K562 (cell line): ENCODE data around the gene RAB31. TPM values are rescaled to one million over a fixed set of nuclear protein-coding genes. Genes with fewer than 3 reads are reported as not detected.

Source experiments
- BACH1 ChIP-seq: fragments of 200-800 bp; sonication (Bioruptor generic); IDR thresholded peaks from 2 replicates; pipeline ENCODE4 v1.6.1; 2016; ENCODE audit warnings: missing genetic modification characterization, missing compliant biosample characterization
- CREB1 ChIP-seq, 2 experiments: sonication (generic) in 1 of 2; formaldehyde crosslinking in 1 of 2; IDR thresholded peaks; 2 replicates each; pipeline versions ENCODE4 v1.6.1 to v1.8.0; 2012 to 2022; ENCODE audit warnings: inconsistent platforms in 1 of 2, mild to moderate bottlenecking in 1 of 2, missing genetic modification reagents in 1 of 2, moderate library complexity in 1 of 2
- E2F3 ChIP-seq: fragments of 250-450 bp; sonication (Bioruptor Pico); IDR thresholded peaks from 2 replicates; pipeline ENCODE4 v1.4.0; 2020; ENCODE audit warnings: mild to moderate bottlenecking
- EGR1 ChIP-seq: fragments of 450-650 bp; conservative IDR thresholded peaks from 2 replicates; pipeline ENCODE4 v1.6.1; 2017; ENCODE audit warnings: mild to moderate bottlenecking
- JUN ChIP-seq, 2 experiments: sonication (generic) in 1 of 2; formaldehyde crosslinking in 1 of 2; IDR thresholded peaks; 2 replicates each; pipeline versions ENCODE4 v1.6.1 to v1.8.0; 2012 to 2022; ENCODE audit warnings: borderline replicate concordance in 2 of 2, mild to moderate bottlenecking in 2 of 2, improper control_type of control experiment in 1 of 2, low read depth in 1 of 2, low read length in 1 of 2, missing genetic modification reagents in 1 of 2
- KLF13 ChIP-seq: fragments of 450-650 bp; IDR thresholded peaks from 2 replicates; pipeline ENCODE4 v1.6.1; 2016; ENCODE audit warnings: missing genetic modification characterization, low read depth, mild to moderate bottlenecking, missing compliant biosample characterization, moderate library complexity, borderline replicate concordance
- NR0B1 ChIP-seq: fragments of 450-650 bp; IDR thresholded peaks from one replicate; pipeline ENCODE4 v1.6.1; 2018; ENCODE audit warnings: mild to moderate bottlenecking, moderate library complexity; ENCODE audit not compliant: partially characterized antibody
- PHB2 ChIP-seq: fragments of 450-650 bp; IDR thresholded peaks from 2 replicates; pipeline ENCODE4 v1.6.1; 2017; ENCODE audit warnings: low read depth
- POLR2A ChIP-seq: fragments of 450-650 bp; conservative IDR thresholded peaks from 2 replicates; pipeline ENCODE4 v1.6.1; 2016
- POLR2H ChIP-seq: IDR thresholded peaks from 2 replicates; pipeline ENCODE4 v1.6.1; 2016; ENCODE audit warnings: missing genetic modification characterization, low read depth, mild to moderate bottlenecking, control low read depth, missing compliant biosample characterization, moderate library complexity
- SAFB2 ChIP-seq: fragments of 200-400 bp; formaldehyde crosslinking; IDR thresholded peaks from 2 replicates; pipeline ENCODE4 v1.6.1; 2018; ENCODE audit warnings: borderline replicate concordance, low read length, low read depth, moderate library complexity; ENCODE audit not compliant: severe bottlenecking
- SP1 ChIP-seq: sonication (generic); formaldehyde crosslinking; IDR thresholded peaks from 2 replicates; pipeline ENCODE4 v1.8.1; 2022; ENCODE audit warnings: mild to moderate bottlenecking, missing genetic modification reagents
- polyA plus RNA-seq, 8 experiments: library from polyadenylated mRNA; depleted of rRNA in 4 of 8; stranded (reverse) in 5 of 8; unstranded in 3 of 8; fragments of >200 nt; fragmentation: Nextera tagmentation in 2 of 8; fragmentation: Illumina TruSeq in 1 of 8; extraction: Ambion mirVana in 2 of 8; extraction: Trizol in 1 of 8; gene quantifications; 2 replicates each; pipeline versions ENCODE4 v1.2.1 to v1.2.3, GENCODE V29; 2011 to 2014; ENCODE audit warnings: inconsistent platforms in 1 of 8, missing spikeins in 1 of 8
- total RNA-seq, 7 experiments: library from RNA; depleted of rRNA in 6 of 7; stranded (reverse); fragments of >200 nt in 6 of 7; fragmentation: Illumina TruSeq in 2 of 7; extraction: Trizol in 2 of 7; gene quantifications; 2 replicates each; pipeline versions ENCODE4 v1.2.1 to v1.2.3, GENCODE V29; 2011 to 2021; ENCODE audit warnings: low replicate concordance in 1 of 7
- TF ChIP-seq, protein P1 (sequence below): sonication (generic); formaldehyde crosslinking; IDR thresholded peaks from 2 replicates; pipeline ENCODE4 v1.8.0; 2023; ENCODE audit warnings: missing genetic modification reagents, mild to moderate bottlenecking, borderline replicate concordance
- TF ChIP-seq, protein P2 (sequence below), 2 experiments: fragments of 150-350 bp in 1 of 2; IDR thresholded peaks; 2 replicates each; pipeline ENCODE4 v1.6.1; 2012 to 2016; ENCODE audit warnings: low read depth in 2 of 2, low read length in 2 of 2, mild to moderate bottlenecking in 1 of 2, moderate library complexity in 1 of 2
- TF ChIP-seq, protein P3 (sequence below): IDR thresholded peaks from 3 replicates; pipeline ENCODE4 v1.6.1; 2011; ENCODE audit warnings: borderline replicate concordance, mild to moderate bottlenecking; ENCODE audit not compliant: insufficient read length, insufficient read depth

The RAB31 gene
- total and polyA plus RNA-seq, 9 of the 15 experiments (the other 6 are each of a cell fraction or from before 2014, with no cell fraction given) = 20.7 to 70.4 (median 41.3) TPM

DNA sequence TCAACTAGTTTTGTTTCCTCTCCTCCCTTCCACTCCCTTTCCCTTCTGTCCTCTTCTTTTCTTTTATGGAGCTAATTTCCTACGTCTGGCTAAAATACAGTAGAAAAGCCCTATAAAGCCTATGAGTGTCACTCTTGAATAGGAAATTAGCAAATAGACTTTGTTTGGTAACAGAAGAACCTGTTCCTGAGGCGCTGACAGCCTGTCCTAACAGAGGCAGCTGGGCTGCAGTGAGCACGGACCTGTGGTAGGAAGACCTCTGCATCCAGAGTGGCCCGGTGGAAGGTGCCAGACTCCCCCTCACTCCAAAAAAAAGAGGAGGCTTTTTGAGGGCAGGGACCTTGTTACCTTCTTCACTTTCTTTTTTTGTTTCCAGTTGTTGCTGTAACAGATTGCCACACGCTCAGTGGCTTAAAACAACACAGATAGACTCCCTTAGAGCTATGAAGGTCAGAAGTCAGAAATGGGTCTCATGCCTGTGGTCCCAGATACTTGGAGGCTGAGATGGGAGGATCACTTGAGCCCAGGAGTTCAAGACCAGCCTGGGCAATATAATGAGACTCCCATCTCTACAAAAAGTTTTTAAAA, 96.5 kb downstream of the RAB31 start (continued):
- TF ChIP-seq, protein P1, sequence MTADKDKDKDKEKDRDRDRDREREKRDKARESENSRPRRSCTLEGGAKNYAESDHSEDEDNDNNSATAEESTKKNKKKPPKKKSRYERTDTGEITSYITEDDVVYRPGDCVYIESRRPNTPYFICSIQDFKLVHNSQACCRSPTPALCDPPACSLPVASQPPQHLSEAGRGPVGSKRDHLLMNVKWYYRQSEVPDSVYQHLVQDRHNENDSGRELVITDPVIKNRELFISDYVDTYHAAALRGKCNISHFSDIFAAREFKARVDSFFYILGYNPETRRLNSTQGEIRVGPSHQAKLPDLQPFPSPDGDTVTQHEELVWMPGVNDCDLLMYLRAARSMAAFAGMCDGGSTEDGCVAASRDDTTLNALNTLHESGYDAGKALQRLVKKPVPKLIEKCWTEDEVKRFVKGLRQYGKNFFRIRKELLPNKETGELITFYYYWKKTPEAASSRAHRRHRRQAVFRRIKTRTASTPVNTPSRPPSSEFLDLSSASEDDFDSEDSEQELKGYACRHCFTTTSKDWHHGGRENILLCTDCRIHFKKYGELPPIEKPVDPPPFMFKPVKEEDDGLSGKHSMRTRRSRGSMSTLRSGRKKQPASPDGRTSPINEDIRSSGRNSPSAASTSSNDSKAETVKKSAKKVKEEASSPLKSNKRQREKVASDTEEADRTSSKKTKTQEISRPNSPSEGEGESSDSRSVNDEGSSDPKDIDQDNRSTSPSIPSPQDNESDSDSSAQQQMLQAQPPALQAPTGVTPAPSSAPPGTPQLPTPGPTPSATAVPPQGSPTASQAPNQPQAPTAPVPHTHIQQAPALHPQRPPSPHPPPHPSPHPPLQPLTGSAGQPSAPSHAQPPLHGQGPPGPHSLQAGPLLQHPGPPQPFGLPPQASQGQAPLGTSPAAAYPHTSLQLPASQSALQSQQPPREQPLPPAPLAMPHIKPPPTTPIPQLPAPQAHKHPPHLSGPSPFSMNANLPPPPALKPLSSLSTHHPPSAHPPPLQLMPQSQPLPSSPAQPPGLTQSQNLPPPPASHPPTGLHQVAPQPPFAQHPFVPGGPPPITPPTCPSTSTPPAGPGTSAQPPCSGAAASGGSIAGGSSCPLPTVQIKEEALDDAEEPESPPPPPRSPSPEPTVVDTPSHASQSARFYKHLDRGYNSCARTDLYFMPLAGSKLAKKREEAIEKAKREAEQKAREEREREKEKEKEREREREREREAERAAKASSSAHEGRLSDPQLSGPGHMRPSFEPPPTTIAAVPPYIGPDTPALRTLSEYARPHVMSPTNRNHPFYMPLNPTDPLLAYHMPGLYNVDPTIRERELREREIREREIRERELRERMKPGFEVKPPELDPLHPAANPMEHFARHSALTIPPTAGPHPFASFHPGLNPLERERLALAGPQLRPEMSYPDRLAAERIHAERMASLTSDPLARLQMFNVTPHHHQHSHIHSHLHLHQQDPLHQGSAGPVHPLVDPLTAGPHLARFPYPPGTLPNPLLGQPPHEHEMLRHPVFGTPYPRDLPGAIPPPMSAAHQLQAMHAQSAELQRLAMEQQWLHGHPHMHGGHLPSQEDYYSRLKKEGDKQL = no peak
- TF ChIP-seq PHB2 = no peak
- TF ChIP-seq BACH1 = 0 out of 2 replicates have a peak, but pooled peaks have one; percentile 9
- TF ChIP-seq, protein P2, sequence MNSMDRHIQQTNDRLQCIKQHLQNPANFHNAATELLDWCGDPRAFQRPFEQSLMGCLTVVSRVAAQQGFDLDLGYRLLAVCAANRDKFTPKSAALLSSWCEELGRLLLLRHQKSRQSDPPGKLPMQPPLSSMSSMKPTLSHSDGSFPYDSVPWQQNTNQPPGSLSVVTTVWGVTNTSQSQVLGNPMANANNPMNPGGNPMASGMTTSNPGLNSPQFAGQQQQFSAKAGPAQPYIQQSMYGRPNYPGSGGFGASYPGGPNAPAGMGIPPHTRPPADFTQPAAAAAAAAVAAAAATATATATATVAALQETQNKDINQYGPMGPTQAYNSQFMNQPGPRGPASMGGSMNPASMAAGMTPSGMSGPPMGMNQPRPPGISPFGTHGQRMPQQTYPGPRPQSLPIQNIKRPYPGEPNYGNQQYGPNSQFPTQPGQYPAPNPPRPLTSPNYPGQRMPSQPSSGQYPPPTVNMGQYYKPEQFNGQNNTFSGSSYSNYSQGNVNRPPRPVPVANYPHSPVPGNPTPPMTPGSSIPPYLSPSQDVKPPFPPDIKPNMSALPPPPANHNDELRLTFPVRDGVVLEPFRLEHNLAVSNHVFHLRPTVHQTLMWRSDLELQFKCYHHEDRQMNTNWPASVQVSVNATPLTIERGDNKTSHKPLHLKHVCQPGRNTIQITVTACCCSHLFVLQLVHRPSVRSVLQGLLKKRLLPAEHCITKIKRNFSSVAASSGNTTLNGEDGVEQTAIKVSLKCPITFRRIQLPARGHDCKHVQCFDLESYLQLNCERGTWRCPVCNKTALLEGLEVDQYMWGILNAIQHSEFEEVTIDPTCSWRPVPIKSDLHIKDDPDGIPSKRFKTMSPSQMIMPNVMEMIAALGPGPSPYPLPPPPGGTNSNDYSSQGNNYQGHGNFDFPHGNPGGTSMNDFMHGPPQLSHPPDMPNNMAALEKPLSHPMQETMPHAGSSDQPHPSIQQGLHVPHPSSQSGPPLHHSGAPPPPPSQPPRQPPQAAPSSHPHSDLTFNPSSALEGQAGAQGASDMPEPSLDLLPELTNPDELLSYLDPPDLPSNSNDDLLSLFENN (IDR thresholded peaks at IDR 0.05; ENCODE audit: low read depth in 2 of 2, low read length in 2 of 2) = no peak
- TF ChIP-seq, protein P3, sequence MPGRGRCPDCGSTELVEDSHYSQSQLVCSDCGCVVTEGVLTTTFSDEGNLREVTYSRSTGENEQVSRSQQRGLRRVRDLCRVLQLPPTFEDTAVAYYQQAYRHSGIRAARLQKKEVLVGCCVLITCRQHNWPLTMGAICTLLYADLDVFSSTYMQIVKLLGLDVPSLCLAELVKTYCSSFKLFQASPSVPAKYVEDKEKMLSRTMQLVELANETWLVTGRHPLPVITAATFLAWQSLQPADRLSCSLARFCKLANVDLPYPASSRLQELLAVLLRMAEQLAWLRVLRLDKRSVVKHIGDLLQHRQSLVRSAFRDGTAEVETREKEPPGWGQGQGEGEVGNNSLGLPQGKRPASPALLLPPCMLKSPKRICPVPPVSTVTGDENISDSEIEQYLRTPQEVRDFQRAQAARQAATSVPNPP = no peak
- TF ChIP-seq SAFB2 = no peak
- TF ChIP-seq NR0B1 = no peak
- no peak for TF ChIP-seq SP1 (CRISPR knock-in tag)
- TF ChIP-seq KLF13 (tag) = no peak
- TF ChIP-seq POLR2H (tag) = no peak
- TF ChIP-seq JUN (IDR thresholded peaks at IDR 0.05; ENCODE audit: borderline replicate concordance, low read depth, low read length) = no peak
- TF ChIP-seq JUN (CRISPR knock-in tag; IDR thresholded peaks at IDR 0.05; ENCODE audit: borderline replicate concordance) = no peak
- TF ChIP-seq POLR2A = no peak
- no peak for TF ChIP-seq E2F3 (CRISPR knock-in tag)
- TF ChIP-seq CREB1 (IDR thresholded peaks at IDR 0.05) = no peak
- TF ChIP-seq CREB1 (CRISPR knock-in tag; IDR thresholded peaks at IDR 0.05) = no peak
- TF ChIP-seq EGR1 = no peak
